ENCODE data around the gene RPN2. TPM values are rescaled to one million over a fixed set of nuclear protein-coding genes. Genes with fewer than 3 reads are reported as not detected.

Gene RPN2
- total and polyA plus RNA-seq, 4 donors, result 153 to 241 (median 177) TPM

GRCh38 chr20:37142708-37143107 lies 36.4 kb upstream of the RPN2 start (continued):
- TF ChIP-seq CTCF (IDR thresholded peaks at IDR 0.05; ENCODE audit: low read depth, low read length, missing input control) (no peak), ZBTB33 (IDR thresholded peaks at IDR 0.05) (no peak), TAF1 (conservative IDR thresholded peaks at IDR 0.05) (no peak), RAD21 (IDR thresholded peaks at IDR 0.05) (no peak), ATF3 (IDR thresholded peaks at IDR 0.05) (no peak), HNF4G (IDR thresholded peaks at IDR 0.05) (no peak)

GRCh38 chr20:37144856-37145404 lies 34.2 kb upstream of the RPN2 start:
- H3K36me3 ChIP-seq (ENCODE audit: control insufficient read depth in 4 of 4, insufficient read depth in 3 of 4, low read depth in 1 of 4, low read length in 3 of 4), result peaks cover 0 to 5% (median 2%) of the 10 kb centered on the region in 4 donors
- WGBS, result 92% methylated on average over 8 of the region's 8 CpGs
- H3K9ac ChIP-seq (ENCODE audit: low read depth in 1 of 2, low read length in 2 of 2), result no peak overlapping the region
- H3K27me3 ChIP-seq (ENCODE audit: control insufficient read depth in 4 of 4, insufficient read depth in 4 of 4, low read length in 3 of 4), result no peaks in the 10 kb centered on the region
- TF ChIP-seq SP1 (IDR thresholded peaks at IDR 0.05) (no peak), JUND (IDR thresholded peaks at IDR 0.05) (no peak), ATF3 (IDR thresholded peaks at IDR 0.05) (no peak), MAX (IDR thresholded peaks at IDR 0.05) (no peak), FOXA2 (IDR thresholded peaks at IDR 0.05) (no peak), CTCF (IDR thresholded peaks at IDR 0.05; ENCODE audit: low read depth, low read length, missing input control) (no peak), HNF4A (conservative IDR thresholded peaks at IDR 0.05) (no peak), ZBTB33 (IDR thresholded peaks at IDR 0.05) (no peak), RXRA (IDR thresholded peaks at IDR 0.05) (no peak), EGR1 (IDR thresholded peaks at IDR 0.05; ENCODE audit: low read depth in 2 of 2) (no peak), NR2F2 (IDR thresholded peaks at IDR 0.05) (no peak)
- DNase-seq (ENCODE audit: low spot score), result no peak
- H3K27ac ChIP-seq (ENCODE audit: low read depth in 1 of 2, low read length in 2 of 2), result no peak overlapping the region
- no peaks in the 10 kb centered on the region for H3K9me3 ChIP-seq (ENCODE audit: control insufficient read depth in 4 of 4, low read length in 3 of 4)
- no peaks in the 10 kb centered on the region for H3K4me1 ChIP-seq (ENCODE audit: control insufficient read depth in 4 of 4, insufficient read depth in 4 of 4, low read length in 3 of 4)
- no peak overlapping the region for H3K4me3 ChIP-seq (ENCODE audit: low read depth in 1 of 3, low read length in 3 of 3)

All from liver (tissue), 9 donors.